GM23248 (cell line): ENCODE measurements around the gene ZNF277. TPM values are rescaled to one million over a fixed set of nuclear protein-coding genes. Genes with fewer than 3 reads are reported as not detected.
A peak's percentile ranks its signal among the peaks of the same experiment; 100 is the strongest.

ENCODE experiments used
- DNase-seq: peaks from one replicate; pipeline ENCODE4 v3.0.0-alpha.2; 2015
- H2AFZ ChIP-seq: fragments of 200-600 bp; sonication (generic); 2 replicates; pipeline ENCODE4 v1.6.1; 2016; ENCODE audit warnings: antibody characterized with exemption
- H3F3A ChIP-seq: fragments of 200-600 bp; sonication (generic); 2 replicates; pipeline ENCODE4 v1.6.1; 2016; ENCODE audit warnings: mild to moderate bottlenecking, antibody characterized with exemption, mixed run types; ENCODE audit not compliant: insufficient read depth
- H3K27ac ChIP-seq: fragments of 200-600 bp; sonication (generic); 2 replicates; pipeline ENCODE4 v1.5.1; 2016; ENCODE audit warnings: mild to moderate bottlenecking
- H3K27me3 ChIP-seq: fragments of 200-600 bp; sonication (generic); replicated peaks from 2 replicates; pipeline ENCODE4 v1.6.1; 2016; ENCODE audit warnings: mild to moderate bottlenecking; ENCODE audit not compliant: insufficient read depth
- H3K36me3 ChIP-seq: fragments of 200-600 bp; sonication (generic); 2 replicates; pipeline ENCODE4 v1.6.1; 2016; ENCODE audit warnings: low read depth, mild to moderate bottlenecking
- H3K4me1 ChIP-seq: fragments of 200-600 bp; sonication (generic); 2 replicates; pipeline ENCODE4 v1.6.1; 2016; ENCODE audit warnings: mild to moderate bottlenecking; ENCODE audit not compliant: insufficient read depth
- H3K4me2 ChIP-seq: fragments of 200-600 bp; sonication (generic); one replicate; pipeline ENCODE4 v1.6.1; 2016; ENCODE audit warnings: mild to moderate bottlenecking; ENCODE audit not compliant: unreplicated experiment
- H3K4me3 ChIP-seq: fragments of 200-600 bp; sonication (generic); 2 replicates; pipeline ENCODE4 v1.5.1; 2016; ENCODE audit warnings: mild to moderate bottlenecking
- H3K79me2 ChIP-seq: fragments of 200-600 bp; sonication (generic); 2 replicates; pipeline ENCODE4 v1.6.1; 2016; ENCODE audit warnings: mild to moderate bottlenecking; ENCODE audit not compliant: insufficient read depth
- H3K9ac ChIP-seq: fragments of 200-600 bp; sonication (generic); 2 replicates; pipeline ENCODE4 v1.6.1; 2016; ENCODE audit warnings: mild to moderate bottlenecking
- H3K9me2 ChIP-seq: fragments of 200-600 bp; sonication (generic); 2 replicates; pipeline ENCODE4 v1.6.1; 2016; ENCODE audit warnings: mixed run types, mild to moderate bottlenecking, moderate library complexity; ENCODE audit not compliant: insufficient read depth
- H3K9me3 ChIP-seq: fragments of 200-600 bp; sonication (generic); one replicate; pipeline ENCODE4 v1.6.1; 2017; ENCODE audit warnings: low read depth
- H4K20me1 ChIP-seq: fragments of 200-600 bp; sonication (generic); 2 replicates; pipeline ENCODE4 v1.6.0; 2016; ENCODE audit not compliant: insufficient read depth
- EZH2 ChIP-seq: fragments of 200-600 bp; sonication (generic); IDR thresholded peaks from 2 replicates; pipeline ENCODE4 v1.6.1; 2018; ENCODE audit warnings: antibody characterized with exemption, mild to moderate bottlenecking; ENCODE audit not compliant: insufficient read depth, poor library complexity, severe bottlenecking
- EZH2phosphoT487 ChIP-seq: fragments of 200-600 bp; sonication (generic); IDR thresholded peaks from 2 replicates; pipeline ENCODE4 v1.6.1; 2018; ENCODE audit warnings: antibody characterized with exemption, moderate library complexity, mild to moderate bottlenecking, low read depth; ENCODE audit not compliant: insufficient read depth
- WGBS, 2 experiments: methylation state at CpG; one replicate each; pipeline ENCODE4 v1.1.6; 2015 to 2017; ENCODE audit warnings: low lambda C conversion rate in 2 of 2, low coverage in 1 of 2; ENCODE audit errors: missing lambda C conversion rate in 2 of 2; 5-methylcytosine and 5-hydroxymethylcytosine counted together
- in situ Hi-C: fragments of 300-500 bp; cut with MboI; formaldehyde crosslinking; loops from 2 replicates; pipeline ENCODE4 v1.15.0; 2020
- polyA plus RNA-seq: library from polyadenylated mRNA; unstranded; fragments of >200 nt; fragmentation: Nextera tagmentation; extraction: Ambion mirVana; gene quantifications from 2 replicates; pipeline ENCODE4 v1.2.1, GENCODE V29; 2016
- total RNA-seq: library from RNA; depleted of rRNA; stranded (reverse); fragments of >200 nt; shearing (Covaris generic); gene quantifications from 2 replicates; pipeline ENCODE4 v1.2.3, GENCODE V29; 2014

ZNF277 gene
- total and polyA plus RNA-seq, 2 experiments from 2014 or later: 10.0 to 25.1 TPM

GRCh38 chr7:112262855-112263487 lies 56.5 kb downstream of the ZNF277 start:
- in situ Hi-C loops: no loop called here
- WGBS, 2 experiments: 51 to 54% methylated on average over 2 of the region's 2 CpGs
- Histone ChIP-seq H3F3A (peaks cover 9% of the 10 kb centered on the region; the same call in 1 of the 2 replicates), H3K9ac (no peak overlapping the region), H3K4me3 (no peak overlapping the region), H3K4me1 (peaks cover 14% of the 10 kb centered on the region), H3K27ac (no peak overlapping the region), H3K9me3 (no peaks in the 10 kb centered on the region), H3K79me2 (peaks cover 12% of the 10 kb centered on the region), H3K36me3 (no peaks in the 10 kb centered on the region), H2AFZ (no peak overlapping the region), H4K20me1 (no peaks in the 10 kb centered on the region), H3K27me3 (no peaks in the 10 kb centered on the region), H3K9me2 (no peaks in the 10 kb centered on the region), H3K4me2 (peak overlapping the region; percentile 7)
- DNase-seq: peak; percentile 11
- TF ChIP-seq EZH2: no peak
- TF ChIP-seq EZH2phosphoT487: no peak

GRCh38 chr7:112263519-112263918 lies 57.0 kb downstream of the ZNF277 start:
- no peak for DNase-seq
- no peaks in the 10 kb centered on the region for H3K9me2 ChIP-seq
- peaks cover 14% of the 10 kb centered on the region for H3K4me1 ChIP-seq

GRCh38 chr7:112266141-112266540 lies 59.6 kb downstream of the ZNF277 start:
- DNase-seq: no peak

More at GRCh38 chr7:112263519-112263918, 57.0 kb downstream of the ZNF277 start:
- Histone ChIP-seq H3K4me3 (no peak overlapping the region), H3K9me3 (no peaks in the 10 kb centered on the region), H2AFZ (no peak overlapping the region), H4K20me1 (no peaks in the 10 kb centered on the region), H3F3A (peaks cover 9% of the 10 kb centered on the region; the same call in 1 of the 2 replicates), H3K4me2 (no peak overlapping the region), H3K9ac (no peak overlapping the region), H3K27ac (no peak overlapping the region), H3K27me3 (no peaks in the 10 kb centered on the region), H3K36me3 (no peaks in the 10 kb centered on the region), H3K79me2 (peaks cover 18% of the 10 kb centered on the region)
- TF ChIP-seq EZH2phosphoT487: no peak
- TF ChIP-seq EZH2: no peak
- in situ Hi-C loops: no loop called here

GRCh38 chr7:112266595-112267270 lies 60.2 kb downstream of the ZNF277 start:
- WGBS, 2 experiments: 78 to 84% methylated on average over 5 of the region's 5 CpGs
- Histone ChIP-seq H3K27ac (no peak overlapping the region), H3K4me1 (peaks cover 14% of the 10 kb centered on the region), H3K27me3 (no peaks in the 10 kb centered on the region), H3K36me3 (no peaks in the 10 kb centered on the region), H2AFZ (no peak overlapping the region), H3F3A (peaks cover 9% of the 10 kb centered on the region; the same call in 1 of the 2 replicates), H3K79me2 (peaks cover 21% of the 10 kb centered on the region), H3K9me2 (no peaks in the 10 kb centered on the region), H3K4me2 (no peak overlapping the region), H3K4me3 (no peak overlapping the region), H3K9me3 (no peaks in the 10 kb centered on the region), H3K9ac (no peak overlapping the region), H4K20me1 (no peaks in the 10 kb centered on the region)
- DNase-seq: peak; percentile 50
- TF ChIP-seq EZH2phosphoT487: no peak
- TF ChIP-seq EZH2: no peak
- in situ Hi-C loops: no loop called here

More at GRCh38 chr7:112266141-112266540, 59.6 kb downstream of the ZNF277 start:
- no peaks in the 10 kb centered on the region for H3K27me3 ChIP-seq
- no peak overlapping the region for H3K27ac ChIP-seq
- H3K79me2 ChIP-seq: peaks cover 21% of the 10 kb centered on the region
- in situ Hi-C loops: no loop called here
- H3F3A ChIP-seq: peaks cover 9% of the 10 kb centered on the region; the same call in 1 of the 2 replicates
- no peak overlapping the region for H3K4me3 ChIP-seq
- H3K4me1 ChIP-seq: peaks cover 14% of the 10 kb centered on the region
- no peaks in the 10 kb centered on the region for H4K20me1 ChIP-seq
- H3K9ac ChIP-seq: no peak overlapping the region
- no peaks in the 10 kb centered on the region for H3K9me3 ChIP-seq
- 95 to 100% methylated on average over 3 of the region's 3 CpGs for WGBS, 2 experiments
- TF ChIP-seq EZH2phosphoT487 (no peak), EZH2 (no peak)
- no peak overlapping the region for H3K4me2 ChIP-seq
- no peaks in the 10 kb centered on the region for H3K36me3 ChIP-seq
- H3K9me2 ChIP-seq: no peaks in the 10 kb centered on the region
- no peak overlapping the region for H2AFZ ChIP-seq
